ENCODE results near the gene AGER.

- no peak for TF ChIP-seq CTCF (IDR thresholded peaks at IDR 0.05)
- no peak for TF ChIP-seq EZH2phosphoT487 (IDR thresholded peaks at IDR 0.05)
These were observed 14.3 kb upstream of the AGER start for GRCh38 chr6:32198345-32198696.
